ENCODE data around the gene PDS5A. TPM values are rescaled to one million over a fixed set of nuclear protein-coding genes. Genes with fewer than 3 reads are reported as not detected.

Gene PDS5A
- total RNA-seq, 1 donor from 2014 or later = 52.9 TPM

- Histone ChIP-seq H3K9me3 (no peaks in the 10 kb centered on the region), H3K36me3 (peaks cover 6 to 33% of the 10 kb centered on the region in 2 donors), H3K4me3 (no peak overlapping the region), H3K27me3 (no peaks in the 10 kb centered on the region), H3K27ac (no peak overlapping the region), H3K4me1 (peaks cover 0 to 26% of the 10 kb centered on the region in 2 donors)
- DNase-seq (ENCODE audit: low spot score in 2 of 2) = no peak
- intact Hi-C loops (cut with DNase I) = loop anchor here (10.0 kb wide), 1 partner anchor 926 kb away; no protein-coding TSS in a partner anchor
- TF ChIP-seq CTCF (IDR thresholded peaks at IDR 0.05) = no peak
Observed at GRCh38 chr4:39970671-39971640, 6.8 kb downstream of the PDS5A start.

GRCh38 chr4:39963656-39964055 lies 14.1 kb downstream of the PDS5A start:
- no peaks in the 10 kb centered on the region for H3K4me1 ChIP-seq
- intact Hi-C loops (cut with DNase I) = no loop called here
- no peak overlapping the region for H3K27ac ChIP-seq
- no peaks in the 10 kb centered on the region for H3K9me3 ChIP-seq
- DNase-seq (ENCODE audit: low spot score in 2 of 2) = no peak
- H3K4me3 ChIP-seq = no peak overlapping the region
- H3K27me3 ChIP-seq = no peaks in the 10 kb centered on the region
- no peak for TF ChIP-seq CTCF (IDR thresholded peaks at IDR 0.05)
- peaks cover 0 to 11% of the 10 kb centered on the region in 2 donors for H3K36me3 ChIP-seq

GRCh38 chr4:39961311-39961877 lies 16.3 kb downstream of the PDS5A start:
- Histone ChIP-seq H3K9me3 (no peaks in the 10 kb centered on the region), H3K4me3 (no peak overlapping the region), H3K27ac (no peak overlapping the region), H3K4me1 (no peaks in the 10 kb centered on the region), H3K36me3 (peaks cover 0 to 3% of the 10 kb centered on the region in 2 donors), H3K27me3 (no peaks in the 10 kb centered on the region)
- no peak for DNase-seq (ENCODE audit: low spot score in 2 of 2)
- no peak for TF ChIP-seq CTCF (IDR thresholded peaks at IDR 0.05)
- intact Hi-C loops (cut with DNase I) = no loop called here

- Histone ChIP-seq H3K4me3 (no peak overlapping the region), H3K27ac (no peak overlapping the region), H3K9me3 (no peaks in the 10 kb centered on the region), H3K4me1 (peaks cover 0 to 2% of the 10 kb centered on the region in 2 donors), H3K36me3 (no peaks in the 10 kb centered on the region), H3K27me3 (no peaks in the 10 kb centered on the region)
- intact Hi-C loops (cut with DNase I) = no loop called here
- DNase-seq (ENCODE audit: low spot score in 2 of 2) = no peak
- TF ChIP-seq CTCF (IDR thresholded peaks at IDR 0.05) = no peak
Observed at GRCh38 chr4:39950861-39951481, 26.7 kb downstream of the PDS5A start.

- Histone ChIP-seq H3K36me3 (no peaks in the 10 kb centered on the region), H3K4me3 (no peak overlapping the region), H3K9me3 (no peaks in the 10 kb centered on the region), H3K27ac (no peak overlapping the region), H3K27me3 (no peaks in the 10 kb centered on the region), H3K4me1 (peaks cover 0 to 2% of the 10 kb centered on the region in 2 donors)
- no peak for DNase-seq (ENCODE audit: low spot score in 2 of 2)
- TF ChIP-seq CTCF (IDR thresholded peaks at IDR 0.05) = no peak
- intact Hi-C loops (cut with DNase I) = no loop called here
Observed at GRCh38 chr4:39947963-39948362, 29.7 kb downstream of the PDS5A start.
